Esophagus muscularis mucosa (tissue), 4 donors: ENCODE data around the gene PIBF1. TPM values are rescaled to one million over a fixed set of nuclear protein-coding genes. Genes with fewer than 3 reads are reported as not detected.

Source experiments
- DNase-seq: peaks from one replicate; pipeline ENCODE4 v3.0.0-alpha.2; 2017; ENCODE audit errors: extremely low spot score
- H3K27ac ChIP-seq, 4 donors: fragments of 200-600 bp; sonication (generic); replicated peaks in 1 of 4; 1 replicate in 3 of 4; 2 replicates in 1 of 4; pipeline ENCODE4 v1.5.1; 2016 to 2019; ENCODE audit warnings: mild to moderate bottlenecking in 1 of 4
- H3K27me3 ChIP-seq, 4 donors: fragments of 200-600 bp; sonication (generic); one replicate each; pipeline versions ENCODE4 v1.5.1 to v1.6.0; 2016 to 2019
- H3K36me3 ChIP-seq, 4 donors: fragments of 200-600 bp; sonication (generic); one replicate each; pipeline ENCODE4 v1.5.1; 2016 to 2019
- H3K4me1 ChIP-seq, 4 donors: fragments of 200-600 bp; sonication (generic); one replicate each; pipeline ENCODE4 v1.5.1; 2016 to 2019
- H3K4me3 ChIP-seq, 4 donors: fragments of 200-600 bp; sonication (generic); 1 replicate in 2 of 4; 2 replicates in 2 of 4; pipeline ENCODE4 v1.5.1; 2016 to 2019; ENCODE audit warnings: mild to moderate bottlenecking in 4 of 4, moderate library complexity in 1 of 4
- H3K9me3 ChIP-seq, 4 donors: fragments of 200-600 bp; sonication (generic); 1 replicate in 3 of 4; 2 replicates in 1 of 4; pipeline ENCODE4 v1.5.1; 2016 to 2019
- EP300 ChIP-seq: sonication (generic); formaldehyde crosslinking; IDR thresholded peaks from one replicate; pipeline ENCODE4 v1.6.1; 2017; ENCODE audit warnings: antibody characterized with exemption
- POLR2A ChIP-seq: fragments of 450-650 bp; IDR thresholded peaks from one replicate; pipeline ENCODE4 v1.6.1; 2017; ENCODE audit warnings: antibody characterized with exemption, moderate library complexity, mild to moderate bottlenecking, low read depth
- POLR2AphosphoS5 ChIP-seq, 2 donors: sonication (generic); formaldehyde crosslinking; IDR thresholded peaks; one replicate each; pipeline ENCODE4 v1.6.1; 2017; ENCODE audit warnings: antibody characterized with exemption in 2 of 2
- WGBS: methylation state at CpG from one replicate; pipeline ENCODE4 v1.1.5; 2018; 5-methylcytosine and 5-hydroxymethylcytosine counted together
- intact Hi-C: fragments of 100-400 bp; cut with DNase I; formaldehyde crosslinking; loops from one replicate; pipeline ENCODE4 v1.15.1; 2023
- total RNA-seq, 4 donors: library from RNA; depleted of rRNA; stranded (reverse); fragments of >200 nt; gene quantifications; one replicate each; pipeline versions ENCODE4 v1.1.0 to v1.2.1, GENCODE V29; 2016
- TF ChIP-seq, protein P1 (sequence below), 3 experiments: fragments of 200-600 bp in 2 of 3; fragments of 450-650 bp in 1 of 3; sonication (generic) in 2 of 3; IDR thresholded peaks; one replicate each; pipeline ENCODE4 v1.5.1; 2017 to 2019; ENCODE audit warnings: antibody characterized with exemption in 3 of 3, mild to moderate bottlenecking in 2 of 3, moderate library complexity in 1 of 3

PIBF1 gene
- total RNA-seq, 4 donors from 2014 or later, result 9.9 to 18.9 (median 13.3) TPM

DNA sequence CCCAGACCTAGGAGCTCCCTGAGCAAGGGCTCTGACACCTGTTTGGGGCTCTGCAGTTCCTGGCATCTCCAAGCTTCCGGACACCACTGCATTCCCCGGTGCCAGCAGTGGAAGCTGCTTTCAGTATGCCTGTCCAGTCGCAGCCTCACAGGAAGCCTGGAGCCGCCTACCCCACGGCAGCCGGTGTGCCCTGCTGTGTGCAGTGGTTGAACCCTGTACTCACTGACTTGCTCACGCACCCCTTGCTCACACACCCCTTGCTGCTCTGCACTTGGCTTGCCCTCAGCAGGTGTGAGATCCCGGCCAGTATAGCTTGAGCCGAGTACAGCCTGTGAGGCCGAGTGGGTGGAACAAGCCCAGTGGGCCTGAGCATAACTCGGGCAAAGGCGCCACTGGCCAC, 70.3 kb downstream of the PIBF1 start:
- H3K9me3 ChIP-seq, result no peaks in the 10 kb centered on the region
- H3K27ac ChIP-seq, result no peak overlapping the region
- WGBS, result 100% methylated on average over 8 of the region's 12 CpGs
- peaks cover 0 to 53% (median 28%) of the 10 kb centered on the region in 4 donors for H3K36me3 ChIP-seq
- intact Hi-C loops, result no loop called here
- no peak overlapping the region for H3K4me3 ChIP-seq
- H3K27me3 ChIP-seq, result no peaks in the 10 kb centered on the region
- TF ChIP-seq POLR2A (no peak), POLR2AphosphoS5 (IDR thresholded peaks at IDR 0.05) (no peak), EP300 (no peak)
- TF ChIP-seq, protein P1, sequence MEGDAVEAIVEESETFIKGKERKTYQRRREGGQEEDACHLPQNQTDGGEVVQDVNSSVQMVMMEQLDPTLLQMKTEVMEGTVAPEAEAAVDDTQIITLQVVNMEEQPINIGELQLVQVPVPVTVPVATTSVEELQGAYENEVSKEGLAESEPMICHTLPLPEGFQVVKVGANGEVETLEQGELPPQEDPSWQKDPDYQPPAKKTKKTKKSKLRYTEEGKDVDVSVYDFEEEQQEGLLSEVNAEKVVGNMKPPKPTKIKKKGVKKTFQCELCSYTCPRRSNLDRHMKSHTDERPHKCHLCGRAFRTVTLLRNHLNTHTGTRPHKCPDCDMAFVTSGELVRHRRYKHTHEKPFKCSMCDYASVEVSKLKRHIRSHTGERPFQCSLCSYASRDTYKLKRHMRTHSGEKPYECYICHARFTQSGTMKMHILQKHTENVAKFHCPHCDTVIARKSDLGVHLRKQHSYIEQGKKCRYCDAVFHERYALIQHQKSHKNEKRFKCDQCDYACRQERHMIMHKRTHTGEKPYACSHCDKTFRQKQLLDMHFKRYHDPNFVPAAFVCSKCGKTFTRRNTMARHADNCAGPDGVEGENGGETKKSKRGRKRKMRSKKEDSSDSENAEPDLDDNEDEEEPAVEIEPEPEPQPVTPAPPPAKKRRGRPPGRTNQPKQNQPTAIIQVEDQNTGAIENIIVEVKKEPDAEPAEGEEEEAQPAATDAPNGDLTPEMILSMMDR (IDR thresholded peaks at IDR 0.05), result no peak
- no peak for DNase-seq
- H3K4me1 ChIP-seq, result no peaks in the 10 kb centered on the region

DNA sequence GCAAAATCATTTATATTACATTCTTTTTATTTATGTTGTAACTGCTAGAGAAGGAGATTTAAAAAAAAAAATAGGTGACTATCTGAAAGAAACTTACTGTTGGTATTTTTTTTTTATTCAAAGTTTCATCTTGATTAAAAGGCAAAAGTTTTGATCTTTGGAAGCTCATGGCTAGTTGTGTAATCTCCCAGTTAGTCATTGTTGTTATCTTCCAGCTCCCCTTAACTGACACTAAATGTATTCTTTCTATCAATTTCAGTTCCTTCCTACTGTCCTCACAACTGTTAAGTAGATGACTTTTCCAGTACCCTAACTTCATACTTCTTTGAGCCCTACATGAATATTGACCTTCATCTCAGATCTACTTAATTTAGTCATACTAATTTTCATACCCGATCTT, 71.1 kb downstream of the PIBF1 start:
- Histone ChIP-seq H3K4me1 (no peaks in the 10 kb centered on the region), H3K27ac (no peak overlapping the region), H3K4me3 (no peak overlapping the region), H3K27me3 (no peaks in the 10 kb centered on the region), H3K9me3 (no peaks in the 10 kb centered on the region), H3K36me3 (peaks cover 0 to 45% (median 24%) of the 10 kb centered on the region in 4 donors)
- intact Hi-C loops, result no loop called here
- DNase-seq, result no peak
- TF ChIP-seq POLR2AphosphoS5 (IDR thresholded peaks at IDR 0.05) (no peak), EP300 (no peak), POLR2A (no peak)
- TF ChIP-seq, protein P1 (IDR thresholded peaks at IDR 0.05), result no peak
- 100% methylated on average over 1 of the region's 1 CpG for WGBS

DNA sequence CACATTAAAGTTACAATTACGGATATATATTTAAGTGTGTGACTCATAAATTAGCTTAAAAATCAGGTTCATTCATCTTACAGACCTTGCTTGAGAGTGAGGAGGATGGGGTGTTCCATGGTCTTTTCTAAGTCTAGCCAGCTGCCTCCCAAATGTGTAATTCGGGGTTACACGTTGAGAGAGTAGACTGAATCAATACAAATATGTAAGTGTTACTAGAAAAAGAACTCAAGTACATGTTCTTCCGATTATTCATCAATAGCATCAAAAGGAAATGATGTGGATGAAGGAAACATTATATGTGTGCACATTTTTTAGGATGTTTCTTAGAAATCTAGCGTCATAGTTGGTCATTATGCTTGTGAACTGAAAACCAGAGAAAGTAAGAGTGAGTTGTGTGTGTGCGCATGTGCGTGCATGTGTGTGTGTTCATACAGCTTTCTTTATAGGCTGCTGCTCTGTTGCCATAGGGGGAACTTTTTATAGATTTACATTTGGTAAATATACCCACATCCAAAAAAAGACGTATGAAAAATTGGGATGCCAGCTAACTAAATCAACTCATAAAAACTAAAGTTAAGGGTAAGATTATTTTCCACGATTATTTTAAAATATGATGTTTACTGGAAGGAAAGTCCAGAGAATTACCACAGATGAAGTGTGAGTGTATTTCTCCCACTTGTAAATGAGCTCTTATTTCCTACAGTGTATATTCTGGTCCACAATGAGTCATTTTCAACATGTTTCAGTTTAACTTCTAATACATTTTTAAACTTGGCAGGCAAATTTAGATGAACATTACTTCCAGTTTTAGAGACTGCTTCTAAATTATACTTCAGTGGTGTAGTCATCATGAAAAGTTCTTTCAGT, 82.4 kb downstream of the PIBF1 start:
- intact Hi-C loops, result no loop called here
- no peaks in the 10 kb centered on the region for H3K4me1 ChIP-seq
- no peak overlapping the region for H3K4me3 ChIP-seq
- no peaks in the 10 kb centered on the region for H3K9me3 ChIP-seq
- no peak for TF ChIP-seq POLR2AphosphoS5 (IDR thresholded peaks at IDR 0.05)
- TF ChIP-seq POLR2A, result no peak
- no peak for TF ChIP-seq EP300
- TF ChIP-seq, protein P1 (IDR thresholded peaks at IDR 0.05), result no peak
- H3K27me3 ChIP-seq, result no peaks in the 10 kb centered on the region
- 76% methylated on average over 9 of the region's 9 CpGs for WGBS
- DNase-seq, result no peak
- H3K36me3 ChIP-seq, result no peaks in the 10 kb centered on the region
- no peak overlapping the region for H3K27ac ChIP-seq

DNA sequence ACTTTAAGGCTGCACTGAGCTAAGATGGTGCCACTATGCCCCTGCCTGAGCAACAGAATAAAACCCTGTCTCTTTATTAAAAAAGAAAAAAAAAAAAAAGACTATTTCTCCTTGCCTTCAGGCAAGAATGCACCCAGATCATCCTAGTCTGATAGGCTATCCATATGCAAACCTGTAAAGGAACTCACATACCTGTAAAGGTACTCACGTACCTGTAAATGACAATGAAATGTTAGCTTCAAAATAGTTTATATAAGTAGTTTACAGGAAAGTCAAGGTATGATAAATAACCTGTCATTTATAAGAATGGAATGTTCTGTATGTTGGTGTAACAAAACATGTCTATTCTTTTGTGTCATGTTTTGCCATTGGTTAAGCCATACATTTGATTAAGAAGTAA, 86.3 kb downstream of the PIBF1 start:
- TF ChIP-seq POLR2A (no peak), EP300 (no peak), POLR2AphosphoS5 (IDR thresholded peaks at IDR 0.05) (no peak)
- TF ChIP-seq, protein P1 (IDR thresholded peaks at IDR 0.05), result no peak
- intact Hi-C loops, result no loop called here
- no peak overlapping the region for H3K27ac ChIP-seq
- H3K27me3 ChIP-seq, result no peaks in the 10 kb centered on the region
- WGBS, result 100% methylated on average over 1 of the region's 1 CpG
- no peaks in the 10 kb centered on the region for H3K9me3 ChIP-seq
- no peaks in the 10 kb centered on the region for H3K36me3 ChIP-seq
- H3K4me1 ChIP-seq, result no peaks in the 10 kb centered on the region
- no peak for DNase-seq
- no peak overlapping the region for H3K4me3 ChIP-seq
